SKM-1 treated with dmso at 0.1 percent for 144 hours (cell line): Measurements from ENCODE around the gene MMP3.
"Not testable (repeated sequence)": the region's sequence is repeated elsewhere in the genome, so short reads cannot be mapped to it uniquely, and the experiment has no call there.

Source experiments
- DNase-seq: peaks from one replicate; lab custom pipeline; 2025; ENCODE audit not compliant: unreplicated experiment; lab: John Stamatoyannopoulos, UW

MMP3 gene

DNA sequence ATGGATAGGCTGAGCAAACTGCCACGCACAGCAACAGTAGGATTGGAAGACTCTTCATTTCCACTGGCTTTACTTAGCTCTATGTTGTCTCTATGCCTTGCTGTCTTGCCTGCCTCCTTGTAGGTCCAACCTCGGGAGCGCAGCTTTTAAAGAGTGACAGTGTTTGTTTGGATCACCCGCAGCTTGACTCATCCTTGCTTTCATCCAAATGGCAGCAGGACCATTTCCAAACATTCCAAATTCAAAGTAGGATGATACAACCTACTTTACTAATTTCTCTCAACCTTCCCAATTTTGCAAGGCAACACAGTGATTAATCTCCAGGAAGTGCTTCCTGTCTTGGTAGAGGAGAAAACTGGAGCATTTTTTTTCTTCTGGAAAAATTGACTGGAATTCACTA lies at the start of gene MMP3:
Gene MMP3 (minus strand): TSS at position 121 of the 400 bp plus-strand sequence. CDS start 63 bp downstream, at position 58.
- no peak for DNase-seq

- DNase-seq, result no peak
Measured at GRCh38 chr11:102891736-102892135, 48.3 kb upstream of the MMP3 start.

GRCh38 chr11:102886999-102887398 lies 43.6 kb upstream of the MMP3 start:
- DNase-seq, result no peak

- no peak for DNase-seq
Measured at GRCh38 chr11:102883141-102883540, 39.7 kb upstream of the MMP3 start.

DNA sequence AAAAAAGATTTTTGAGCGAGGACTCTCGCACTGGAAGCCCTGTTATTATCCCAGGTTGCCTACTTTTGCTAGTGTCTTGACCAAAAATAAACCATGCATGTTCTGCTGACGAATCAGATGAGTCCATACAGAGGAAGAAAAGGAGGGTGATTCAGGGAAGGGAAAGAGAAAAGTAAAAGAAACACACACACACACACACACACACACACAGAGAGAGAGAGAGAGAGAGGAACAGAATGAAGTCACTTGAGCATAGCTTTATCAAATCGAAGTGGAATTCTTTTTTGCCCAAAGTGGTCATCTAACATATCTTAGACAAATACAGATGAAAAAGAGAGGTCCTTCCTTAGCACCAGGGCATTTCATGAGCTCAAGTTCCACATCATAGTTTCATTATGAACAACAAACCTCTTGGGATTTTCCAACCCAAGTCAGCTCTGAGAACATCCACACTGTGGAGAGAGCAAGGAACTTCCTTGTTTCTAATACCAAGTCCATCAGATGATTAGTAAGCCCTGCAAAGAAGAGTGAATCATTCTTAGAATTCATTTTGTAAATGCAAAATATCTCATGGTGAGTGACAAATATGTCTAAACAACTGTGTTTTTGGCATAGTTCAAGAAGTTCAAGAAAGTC lies 39.1 kb upstream of the MMP3 start:
- DNase-seq, result no peak

- no peak for DNase-seq
Measured at GRCh38 chr11:102879801-102880200, 36.4 kb upstream of the MMP3 start.

- no peak for DNase-seq
Measured at GRCh38 chr11:102878595-102878994, 35.2 kb upstream of the MMP3 start.

DNA sequence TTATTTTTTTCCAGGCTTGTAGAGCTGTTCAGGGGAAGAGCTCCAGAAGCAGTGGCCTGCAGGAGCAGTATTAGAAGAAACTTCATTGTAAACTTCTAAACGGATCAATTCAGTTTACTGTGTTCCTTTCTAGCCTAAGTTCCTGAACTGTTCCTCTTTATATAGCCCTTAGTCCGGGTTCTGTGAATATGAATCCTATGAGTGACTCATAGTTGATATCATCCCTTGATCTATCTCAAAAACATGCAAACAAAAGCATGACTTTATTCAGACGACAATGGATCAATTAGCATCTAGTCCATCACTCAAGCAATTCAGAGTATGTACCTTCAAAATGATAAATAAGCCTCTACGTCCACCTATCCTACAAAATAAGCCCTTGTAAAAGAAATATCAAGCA lies 31.4 kb upstream of the MMP3 start, which contains the start of gene MMP12:
Gene MMP12 (minus strand): TSS at position 131 of the 400 bp plus-strand sequence. CDS start 45 bp downstream, at position 86.
- DNase-seq, result no peak

DNA sequence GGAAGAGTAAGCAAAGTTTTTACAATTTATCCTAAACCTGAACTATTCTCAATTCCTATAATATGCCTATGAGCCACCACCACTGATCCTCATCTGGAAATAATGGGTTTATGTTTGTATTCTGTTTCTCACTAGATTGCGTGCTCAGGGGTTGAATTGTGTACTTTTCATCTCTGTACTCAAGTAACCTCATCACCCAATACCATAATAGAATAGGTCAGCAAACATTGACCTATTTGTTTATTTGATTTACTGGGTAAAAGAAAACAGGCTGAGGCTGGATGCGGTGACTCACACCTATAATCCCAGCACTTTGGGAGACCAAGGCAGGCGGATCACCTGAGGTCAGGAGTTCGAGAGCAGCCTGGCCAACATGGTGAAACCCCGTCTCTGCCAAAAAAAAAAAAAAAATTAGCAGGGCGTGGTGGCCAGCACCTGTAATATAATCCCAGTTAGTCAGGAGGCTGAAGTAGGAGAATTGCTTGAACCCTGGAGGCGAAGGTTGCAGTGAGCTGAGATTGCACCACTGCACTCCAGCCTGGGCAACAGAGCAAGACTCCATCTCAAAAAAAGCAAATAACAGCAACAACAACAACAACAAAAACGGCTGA lies 26.1 kb upstream of the MMP3 start:
- not testable (repeated sequence) for DNase-seq

DNA sequence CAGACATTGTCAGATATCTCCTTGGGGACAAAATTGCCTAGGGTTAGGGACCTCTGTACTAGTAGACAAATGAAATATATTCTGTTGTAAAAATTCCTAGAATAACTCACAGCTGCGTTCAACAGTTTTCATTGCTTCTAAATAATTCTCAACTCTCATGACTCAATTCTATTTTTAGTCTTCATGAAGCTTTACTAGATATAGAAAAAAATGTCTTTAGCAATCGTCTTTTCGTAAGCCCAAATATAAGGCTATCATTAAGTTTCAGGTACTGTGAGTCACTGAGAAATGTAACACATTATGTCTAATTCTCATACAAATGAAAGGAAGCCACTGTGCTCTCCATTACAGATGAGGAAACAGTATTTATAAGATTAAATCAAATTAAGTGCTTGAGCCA lies 24.9 kb upstream of the MMP3 start:
- no peak for DNase-seq

DNA sequence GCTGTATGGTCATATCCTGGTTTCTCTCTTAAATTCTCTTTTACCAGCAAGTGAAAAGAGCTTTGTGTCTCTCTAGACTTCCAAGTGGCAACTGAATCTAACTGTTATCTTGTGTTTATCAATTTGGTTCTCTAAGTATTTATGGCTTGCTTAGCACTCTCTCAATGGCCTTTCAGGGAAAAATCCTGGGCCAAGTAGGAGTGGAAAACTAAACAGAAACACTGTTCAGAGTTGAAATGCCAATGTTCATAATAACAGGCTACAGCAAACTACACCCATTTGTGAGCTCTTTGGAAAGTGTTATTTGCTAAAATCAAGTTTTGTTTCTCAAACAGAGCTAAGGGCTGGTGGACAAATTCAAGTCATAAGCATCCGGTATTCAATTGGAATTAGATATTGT lies 21.3 kb upstream of the MMP3 start:
- no peak for DNase-seq

- DNase-seq, result no peak
Measured at GRCh38 chr11:102853956-102854355, 10.5 kb upstream of the MMP3 start.

GRCh38 chr11:102853055-102853454 lies 9.6 kb upstream of the MMP3 start:
- no peak for DNase-seq

GRCh38 chr11:102850973-102851745 lies 7.8 kb upstream of the MMP3 start:
- DNase-seq, result no peak

- DNase-seq, result no peak
Measured at GRCh38 chr11:102849311-102849710, 5.9 kb upstream of the MMP3 start.

DNA sequence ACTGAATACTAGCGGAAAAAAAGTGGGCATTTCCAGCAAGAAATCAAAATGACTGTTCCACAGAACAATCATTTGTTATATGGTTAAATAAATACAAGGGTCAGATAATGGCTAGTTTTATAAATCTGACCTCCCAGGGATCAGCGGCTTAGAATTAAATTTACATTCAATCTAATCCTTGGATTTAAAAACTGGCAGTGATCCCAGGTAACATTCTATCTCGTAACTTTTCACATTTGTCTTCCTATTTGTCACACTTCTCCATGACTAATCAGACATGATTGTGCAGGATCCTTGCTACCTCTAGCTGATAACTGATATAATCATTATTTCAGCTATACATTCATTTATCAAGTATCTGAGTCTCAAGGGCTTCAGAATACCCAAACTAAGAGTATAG lies 2.9 kb upstream of the MMP3 start:
- no peak for DNase-seq

- no peak for DNase-seq
Measured at GRCh38 chr11:102842930-102843329, 479 bp downstream of the MMP3 start.

DNA sequence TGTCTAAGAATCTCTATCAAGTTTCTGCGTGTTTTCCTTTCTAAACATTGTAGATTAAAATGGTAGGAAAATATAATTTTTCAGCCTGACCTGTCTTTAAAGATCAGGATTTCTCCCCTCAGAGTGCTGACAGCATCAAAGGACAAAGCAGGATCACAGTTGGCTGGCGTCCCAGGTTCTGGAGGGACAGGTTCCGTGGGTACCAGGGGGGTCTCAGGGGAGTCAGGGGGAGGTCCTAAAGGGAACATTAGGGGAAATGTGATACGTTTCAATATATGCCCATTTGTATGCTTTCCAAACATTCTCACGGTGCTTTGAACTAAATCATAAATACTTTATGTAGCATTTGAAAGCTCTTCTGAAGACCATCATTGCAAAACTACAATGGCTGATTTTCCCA lies 3.4 kb downstream of the MMP3 start:
- no peak for DNase-seq

- no peak for DNase-seq
Measured at GRCh38 chr11:102837646-102838045, 5.8 kb downstream of the MMP3 start.

DNA sequence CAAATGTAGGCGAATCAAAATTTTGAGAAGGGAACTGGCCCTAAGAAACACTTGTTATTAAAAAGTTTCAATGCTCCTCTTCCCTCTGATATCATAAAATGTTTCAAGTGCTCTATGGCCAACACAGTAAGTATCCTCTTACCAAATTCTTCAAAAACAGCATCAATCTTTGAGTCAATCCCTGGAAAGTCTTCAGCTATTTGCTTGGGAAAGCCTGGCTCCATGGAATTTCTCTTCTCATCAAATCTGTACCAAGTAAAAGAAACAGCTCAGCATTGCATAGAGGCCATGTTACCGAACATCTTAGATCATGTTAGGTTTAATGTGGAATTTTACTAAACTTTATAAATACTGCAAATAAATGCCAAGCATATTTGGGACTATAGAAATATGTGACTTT lies 6.3 kb downstream of the MMP3 start:
- no peak for DNase-seq

DNA sequence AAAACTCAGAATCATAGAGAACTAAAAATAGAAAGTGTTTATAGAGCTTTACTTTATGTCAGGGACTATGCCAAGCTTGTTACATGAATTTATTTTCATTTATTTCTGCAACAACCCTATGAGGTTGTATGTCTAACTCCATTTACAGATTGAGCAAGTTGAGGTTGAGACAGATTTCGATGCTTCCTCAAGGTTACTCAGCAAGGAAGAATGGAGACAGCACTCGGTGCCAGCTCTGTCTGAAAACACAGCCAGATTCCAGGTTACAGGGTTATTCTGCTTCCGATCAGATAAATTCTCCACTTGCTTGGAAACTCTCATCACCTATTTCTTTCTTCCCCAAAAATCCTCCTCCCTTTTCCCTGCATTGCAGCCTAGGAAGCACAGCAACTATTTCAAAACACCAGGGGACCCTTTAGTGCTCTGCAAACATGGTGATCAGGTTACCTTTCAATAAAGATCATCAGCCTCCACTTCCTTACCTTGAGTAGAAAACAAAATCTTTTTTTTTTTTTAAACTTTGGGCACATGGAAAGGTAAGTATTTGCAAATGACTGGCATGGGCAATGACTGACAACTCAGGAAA lies 7.0 kb downstream of the MMP3 start:
- no peak for DNase-seq

DNA sequence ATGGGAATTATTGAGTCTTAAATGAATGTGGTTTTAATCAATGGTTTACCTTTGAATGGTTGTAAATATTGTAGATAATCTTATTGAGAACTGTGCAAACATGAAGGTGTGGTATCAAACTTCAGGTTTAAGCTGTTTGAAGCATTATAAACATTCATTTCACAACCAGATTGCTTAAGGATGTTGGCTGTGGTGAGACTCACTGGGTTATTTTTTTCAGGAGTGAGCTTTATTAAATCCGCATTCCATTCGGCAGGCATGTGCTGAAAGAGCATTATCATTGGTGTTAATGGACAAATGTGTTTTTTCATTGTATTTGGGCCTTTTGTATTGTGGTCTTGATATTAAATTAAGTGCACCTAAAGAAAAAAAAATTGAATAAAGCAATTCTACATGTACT lies 9.7 kb downstream of the MMP3 start:
- no peak for DNase-seq
